ENCODE measurements around the gene EIF5AL1.

GRCh38 chr10:79471776-79472175 is 40.6 kb upstream of the EIF5AL1 start:
- TF ChIP-seq CTCF (conservative IDR thresholded peaks at IDR 0.05 in 1 of 2, IDR thresholded peaks at IDR 0.05 in 1 of 2; ENCODE audit: low read depth in 1 of 2, low read length in 2 of 2), result no peak
- TF ChIP-seq EZH2 (IDR thresholded peaks at IDR 0.05; ENCODE audit: low read length, missing control alignments), result no peak
